HG03135 (cell line): ENCODE data around the gene ATP2B2.

Experiments used
- ATAC-seq: cut with Tn5 transposase; IDR thresholded peaks from one replicate; pipeline ENCODE4 v1.9.1; 2021; ENCODE audit warnings: mild to moderate bottlenecking, moderate library complexity; ENCODE audit not compliant: unreplicated experiment

The ATP2B2 gene

GRCh38 chr3:10511809-10512494 lies 6.6 kb upstream of the ATP2B2 start:
- ATAC-seq = no peak

- ATAC-seq = no peak
Measured at GRCh38 chr3:10510743-10511432, 5.5 kb upstream of the ATP2B2 start.

DNA sequence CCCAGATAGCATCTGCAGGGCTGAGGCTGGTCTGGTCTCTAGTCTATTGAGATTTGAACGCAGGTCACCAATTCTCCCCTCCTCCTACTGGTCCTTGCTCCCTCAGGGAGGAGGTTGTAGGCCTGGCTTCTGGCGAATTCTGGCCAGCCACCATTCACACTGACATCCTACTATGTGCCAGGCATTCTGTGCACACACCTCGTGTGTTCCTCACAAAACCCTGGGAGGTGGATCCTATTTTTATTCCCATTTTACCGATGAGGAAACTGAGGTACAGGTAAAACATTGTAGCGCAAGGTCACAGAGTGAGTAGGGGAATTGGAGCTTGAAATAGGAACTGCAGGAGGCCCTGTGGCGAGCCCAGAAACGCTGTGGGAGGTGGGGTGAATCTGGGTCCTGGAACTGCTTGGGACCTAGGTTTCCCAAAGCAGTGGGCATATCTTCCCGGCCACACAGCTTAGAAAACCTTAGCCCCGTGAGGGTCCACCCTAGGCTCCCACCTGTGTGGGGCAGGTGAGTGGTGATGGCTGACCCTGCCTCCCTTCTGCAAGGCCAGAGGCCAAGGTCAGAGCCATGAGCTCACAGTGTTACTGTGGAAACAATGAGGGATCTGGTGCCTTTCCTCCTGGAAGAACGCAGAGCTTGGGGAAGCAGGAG lies 4.8 kb upstream of the ATP2B2 start:
- ATAC-seq = no peak

DNA sequence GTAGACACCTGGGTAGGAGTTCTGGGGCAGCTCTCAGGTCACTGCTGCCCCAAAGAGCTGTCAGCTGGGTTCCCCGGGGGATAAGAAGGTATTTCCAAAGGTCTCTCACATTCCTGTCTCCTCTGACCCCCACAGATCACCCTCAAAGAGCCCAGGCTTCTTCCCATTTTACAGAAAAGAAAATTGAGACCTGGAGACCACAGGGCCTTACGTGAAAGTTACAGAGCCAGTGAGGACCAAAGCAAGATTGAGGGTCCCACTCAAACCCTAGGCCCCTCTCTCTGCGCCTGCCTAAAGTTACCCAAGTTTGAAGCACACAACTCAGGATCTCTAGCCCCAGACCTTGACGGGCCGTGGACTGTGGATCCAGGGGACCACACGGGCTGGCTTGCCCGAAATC lies 3.9 kb upstream of the ATP2B2 start:
- no peak for ATAC-seq

DNA sequence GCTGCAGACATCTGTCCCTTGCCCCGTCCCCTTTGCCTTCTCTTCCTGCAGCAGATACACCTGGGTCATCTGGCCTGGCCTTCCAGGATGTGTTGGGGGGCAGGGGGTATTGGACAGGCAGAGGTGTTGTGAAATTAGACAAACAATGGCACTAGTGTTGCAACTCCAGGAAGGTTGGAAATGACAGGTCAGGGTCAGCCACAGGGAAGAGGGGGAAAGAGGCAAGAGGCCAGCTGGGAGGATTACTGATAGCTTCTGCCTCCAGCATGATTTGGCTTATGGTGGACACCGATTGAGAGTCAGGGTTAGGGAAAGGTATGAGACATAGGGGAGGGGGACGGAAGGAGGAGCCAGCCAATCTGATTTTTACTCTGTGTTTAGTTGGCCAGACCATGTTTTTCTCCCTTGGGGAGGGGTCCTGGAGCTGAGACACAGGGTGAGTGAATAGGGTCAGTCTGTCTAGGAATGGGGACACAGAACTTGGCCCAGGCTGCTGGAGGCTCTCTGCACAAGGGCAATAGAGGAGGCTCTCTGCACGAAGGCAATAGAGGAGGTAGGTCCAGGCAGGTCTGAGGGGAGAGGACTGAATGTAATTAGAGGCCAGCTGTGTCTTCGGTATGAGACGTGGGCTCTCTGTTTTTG lies 3.4 kb upstream of the ATP2B2 start:
- ATAC-seq = no peak

DNA sequence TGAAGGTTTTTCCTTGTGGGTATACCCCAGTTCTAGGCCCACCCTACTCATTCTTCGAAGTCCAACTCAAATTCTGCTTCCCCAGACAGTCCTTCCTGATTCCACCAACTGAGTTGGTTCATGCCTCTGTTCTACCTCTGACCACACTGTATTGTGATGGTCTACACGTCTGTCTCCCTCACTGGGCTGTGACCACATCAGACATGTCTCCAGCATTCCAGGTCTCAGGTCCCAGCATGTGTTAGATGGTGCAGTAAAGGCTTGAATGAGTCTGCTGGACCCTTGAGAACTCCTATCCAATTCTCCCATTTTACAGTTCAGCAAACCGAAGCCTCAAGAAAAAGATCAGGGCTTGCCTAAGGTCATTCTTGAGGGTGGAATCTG lies 2.8 kb upstream of the ATP2B2 start:
- no peak for ATAC-seq

DNA sequence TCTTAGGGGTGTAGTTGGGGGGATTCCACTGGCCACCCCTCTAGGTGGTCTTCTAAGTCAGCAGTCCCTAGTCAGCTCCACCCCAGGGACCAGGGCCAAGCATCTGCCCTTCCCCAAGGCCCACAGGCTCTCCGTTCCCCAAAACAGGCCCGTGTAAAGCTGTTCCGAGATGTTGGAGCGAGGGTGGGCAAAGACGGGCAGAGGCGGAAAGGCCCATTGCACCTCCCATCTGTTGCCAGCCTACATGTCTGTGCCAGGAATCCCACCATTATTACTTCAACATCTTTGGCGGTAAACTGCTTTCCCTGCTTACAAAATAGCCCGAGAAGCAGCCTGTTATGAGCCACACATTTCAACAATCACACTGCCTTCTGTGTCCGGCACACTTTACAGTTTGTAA lies 1.9 kb upstream of the ATP2B2 start:
- no peak for ATAC-seq

- ATAC-seq = no peak
Measured at GRCh38 chr3:10506696-10507095, 1.3 kb upstream of the ATP2B2 start.

DNA sequence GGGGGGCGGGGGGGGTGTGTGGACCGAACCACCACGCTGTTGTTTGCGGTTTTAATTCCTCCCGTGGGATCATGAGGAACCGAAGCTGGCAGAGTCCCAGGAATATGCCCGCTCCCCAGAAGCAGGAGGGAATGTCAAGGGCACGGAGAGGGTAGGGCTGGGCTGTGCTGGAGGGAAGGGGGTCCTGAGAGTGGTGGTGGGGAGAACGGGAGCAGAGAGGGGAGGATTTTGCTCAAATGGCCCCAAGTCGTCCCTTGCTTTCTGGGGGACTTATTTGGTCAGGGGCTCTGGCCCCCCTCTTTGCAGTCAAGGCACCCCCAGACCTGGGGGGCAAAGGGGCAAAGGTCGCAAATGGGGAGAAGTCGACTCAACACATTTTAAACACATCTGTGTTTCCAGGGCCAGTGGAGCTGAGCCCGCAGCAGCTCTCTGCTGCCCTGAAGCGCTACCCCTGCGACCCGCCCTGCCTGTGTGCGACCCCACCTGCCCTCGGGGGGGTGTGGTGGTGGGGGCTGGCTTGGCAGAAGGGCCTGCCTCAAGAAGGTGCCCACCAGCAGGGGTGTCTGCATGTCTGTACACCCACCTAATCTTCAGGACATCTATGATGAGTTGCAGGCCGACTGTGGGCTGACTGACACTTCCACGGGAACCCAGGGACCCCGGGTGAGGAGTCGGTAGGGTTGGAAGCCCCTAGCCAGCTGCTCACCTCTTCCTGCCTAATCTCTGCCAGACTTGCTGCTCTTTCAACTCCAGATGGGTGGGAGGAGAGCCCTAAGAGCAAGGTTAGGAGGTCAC lies 602 bp upstream of the ATP2B2 start:
- no peak for ATAC-seq

DNA sequence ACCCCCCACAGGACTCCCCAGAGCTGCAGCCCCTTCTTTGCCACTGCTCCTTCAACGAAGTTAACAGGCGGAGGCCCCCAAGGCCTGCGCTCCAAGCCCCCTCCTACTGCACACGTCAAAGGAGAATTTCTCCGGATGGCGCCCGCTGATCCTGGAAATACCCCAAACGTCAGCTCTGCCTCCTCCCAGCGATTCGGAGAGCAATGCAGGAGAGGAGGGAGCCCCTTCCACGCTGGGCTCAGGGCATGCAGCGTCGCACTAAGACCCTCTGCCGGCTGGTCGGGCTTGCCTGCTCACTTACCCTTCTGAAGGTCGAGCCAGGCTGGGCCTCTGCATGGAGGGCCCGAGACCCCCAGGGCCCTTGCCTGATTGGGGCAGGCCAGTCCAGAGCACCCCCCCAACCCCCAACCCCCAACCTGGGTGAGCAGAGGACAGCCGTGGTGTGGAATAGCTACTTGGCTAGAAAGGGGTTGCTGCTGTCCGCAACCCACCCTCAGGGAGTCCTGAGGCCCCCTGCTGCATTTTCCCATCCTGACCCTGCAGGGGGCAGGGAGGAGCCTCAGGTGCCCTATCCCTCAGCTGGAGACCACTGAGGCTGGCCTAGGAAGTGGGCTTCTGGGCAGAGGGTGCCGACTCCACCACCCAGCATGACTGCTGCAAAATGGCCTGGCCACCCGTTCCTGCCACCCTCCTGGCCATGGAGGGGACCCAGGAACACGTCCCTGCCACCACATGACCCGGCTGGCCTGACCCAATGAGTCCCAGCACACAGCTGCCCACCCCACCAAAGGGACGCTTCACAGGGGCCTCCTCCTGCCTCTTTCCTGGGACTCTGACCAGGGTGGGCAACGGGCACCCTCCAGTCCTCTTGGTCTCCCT lies 976 bp downstream of the ATP2B2 start:
- no peak for ATAC-seq

- no peak for ATAC-seq
Measured at GRCh38 chr3:10503217-10503796, 2.1 kb downstream of the ATP2B2 start.

DNA sequence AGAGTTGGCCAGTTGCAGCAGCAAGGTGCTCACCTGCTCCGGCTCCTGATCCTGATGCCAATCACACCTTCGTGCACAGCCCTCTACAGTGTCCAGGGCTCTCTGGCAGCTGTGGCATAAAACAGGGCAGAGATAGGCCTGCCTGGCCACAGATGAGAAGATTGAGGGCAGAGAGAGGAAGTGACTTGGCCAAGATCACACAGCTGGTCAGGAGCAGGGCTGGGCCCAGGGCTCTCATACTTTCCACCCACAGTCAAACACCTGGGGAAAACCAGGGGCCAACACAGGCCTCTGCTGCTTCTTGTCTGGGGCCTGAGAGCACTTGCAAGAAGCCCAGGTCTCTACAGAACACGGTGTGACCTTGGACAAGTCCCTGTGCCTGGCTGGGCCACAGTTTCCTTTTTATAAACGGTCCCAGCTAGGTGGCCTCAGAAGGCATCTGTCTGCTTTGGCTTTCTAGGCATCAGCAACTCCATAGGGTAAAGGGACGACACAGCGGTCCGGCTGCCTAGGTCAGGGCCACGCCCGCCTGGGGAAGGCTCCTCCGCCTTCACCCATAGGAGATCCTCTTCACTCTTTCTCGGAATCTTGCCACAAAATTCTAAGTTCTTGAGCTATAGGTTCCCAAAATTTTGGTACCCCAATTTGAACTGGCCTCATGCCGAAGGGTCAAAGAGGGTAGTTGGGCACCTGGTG lies 3.1 kb downstream of the ATP2B2 start:
- ATAC-seq = no peak

- no peak for ATAC-seq
Measured at GRCh38 chr3:10501664-10502052, 3.7 kb downstream of the ATP2B2 start.

DNA sequence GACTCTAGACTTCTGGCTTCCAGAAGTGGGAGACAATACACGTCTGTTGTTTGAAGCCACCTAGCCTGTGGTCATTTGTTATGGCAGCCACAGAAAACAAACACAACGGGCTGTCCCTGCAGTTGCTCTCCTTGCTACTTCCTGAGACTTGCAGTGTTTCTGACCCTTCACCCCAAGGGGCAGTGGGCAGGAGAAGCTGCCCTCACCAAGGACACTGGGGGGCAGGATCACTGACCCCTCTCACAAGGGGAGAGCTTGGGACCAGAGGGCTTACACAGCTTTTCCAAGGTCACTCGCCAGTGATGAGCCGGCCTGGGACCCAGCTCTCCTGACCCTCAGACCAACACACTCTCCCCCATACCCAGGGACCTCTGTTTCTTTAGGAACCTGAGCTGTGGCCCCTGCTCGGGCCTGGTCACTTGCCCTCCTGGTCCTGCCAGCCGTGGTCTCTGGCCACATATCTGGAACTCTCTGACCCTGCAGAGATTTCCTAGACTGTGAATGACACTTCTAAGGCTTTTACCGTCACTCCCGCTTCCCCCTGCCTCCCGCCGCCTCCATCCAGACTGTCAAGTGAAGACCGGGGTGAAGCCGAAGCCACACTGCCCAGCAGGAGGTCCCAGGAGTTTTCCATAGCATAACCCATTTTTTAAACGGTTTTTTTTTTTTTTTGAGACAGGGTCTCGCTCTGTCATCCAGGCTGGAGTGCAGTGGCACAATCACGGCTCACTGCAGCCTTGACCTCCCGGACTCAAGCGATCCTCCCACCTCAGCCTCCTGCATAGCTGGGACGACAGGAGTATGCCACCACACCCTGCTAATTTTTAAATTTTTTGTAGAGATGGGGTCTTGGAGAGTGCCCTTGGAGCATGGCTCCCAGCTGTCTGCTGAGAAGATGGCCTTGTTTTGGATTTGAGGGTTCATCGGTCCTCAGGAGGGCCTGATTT lies 4.4 kb downstream of the ATP2B2 start:
- ATAC-seq = no peak

DNA sequence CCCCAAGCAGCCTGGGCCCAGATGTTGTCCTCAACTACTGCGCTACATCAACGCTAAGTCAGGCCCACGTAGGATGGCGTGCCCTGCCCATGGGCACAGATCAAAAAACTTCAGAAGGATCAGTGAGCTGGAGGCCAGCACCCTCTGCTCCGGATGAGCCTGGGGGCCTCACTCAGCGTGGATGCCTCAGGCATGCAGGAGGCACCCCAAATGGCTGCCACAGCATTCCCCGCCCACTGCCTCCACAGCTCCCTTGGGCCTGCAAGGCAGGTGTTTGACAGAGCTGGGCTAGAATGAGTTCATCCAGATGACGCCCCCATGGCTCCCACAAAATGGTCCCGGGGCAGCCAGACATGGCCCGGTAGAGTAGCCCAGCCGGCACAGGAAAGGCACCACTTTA lies 7.1 kb downstream of the ATP2B2 start:
- no peak for ATAC-seq

GRCh38 chr3:10497439-10497838 lies 7.9 kb downstream of the ATP2B2 start:
- no peak for ATAC-seq

DNA sequence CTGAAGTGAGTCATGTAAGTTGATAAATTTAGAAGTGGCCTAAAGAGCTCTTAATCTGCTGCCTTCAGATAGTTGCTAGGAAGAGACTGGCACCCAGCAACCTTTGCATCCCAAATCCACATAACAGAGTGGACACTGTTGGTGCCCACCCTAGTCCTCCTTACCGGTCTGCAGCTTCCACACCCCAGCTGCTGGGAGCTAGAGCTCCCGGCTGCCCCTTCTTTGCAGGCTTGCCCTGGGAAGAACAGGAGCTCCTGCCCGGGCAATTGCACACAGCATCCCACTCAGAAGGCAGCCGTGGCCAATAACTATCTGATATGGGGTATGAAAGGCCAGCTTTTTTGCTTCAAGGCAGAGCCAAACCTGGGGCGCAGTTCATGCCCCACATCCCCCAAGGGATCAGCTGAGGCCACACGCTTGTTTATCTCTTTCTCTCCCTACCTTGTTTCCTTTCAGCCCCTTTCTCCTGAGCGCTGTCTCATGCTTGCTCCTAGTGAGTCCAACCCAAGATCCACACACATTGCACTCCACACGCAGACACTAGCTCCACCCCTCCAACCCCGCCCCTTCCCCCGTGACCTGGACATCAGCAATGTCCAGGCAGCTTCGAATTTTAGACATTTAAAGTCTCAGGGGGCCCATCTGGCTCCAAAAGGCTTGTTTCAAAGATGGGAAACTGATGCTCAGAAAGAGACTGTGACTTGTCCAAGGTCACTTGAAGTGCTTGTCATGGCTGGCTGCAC lies 9.1 kb downstream of the ATP2B2 start:
- no peak for ATAC-seq
